SU-DHL-6 (cell line): ENCODE measurements around the gene LAMC3.
"Not testable (repeated sequence)": the region's sequence is repeated elsewhere in the genome, so short reads cannot be mapped to it uniquely, and the experiment has no call there.

Experiments
- H2AFZ ChIP-seq: fragments of 200-600 bp; sonication (generic); 2 replicates; pipeline ENCODE4 v1.6.1; 2014; ENCODE audit warnings: low read depth, mild to moderate bottlenecking, moderate library complexity, mixed read lengths, antibody characterized with exemption, low read length; ENCODE audit not compliant: severe bottlenecking
- H3F3A ChIP-seq: fragments of 200-600 bp; shearing (Covaris generic); 2 replicates; pipeline ENCODE4 v1.6.0; 2016; ENCODE audit warnings: antibody characterized with exemption, mild to moderate bottlenecking; ENCODE audit not compliant: insufficient read depth
- H3K27ac ChIP-seq: fragments of 200-600 bp; sonication (generic); 2 replicates; pipeline ENCODE4 v1.5.1; 2016; ENCODE audit warnings: low read depth, mild to moderate bottlenecking, low read length, moderate library complexity, mixed read lengths
- H3K27me3 ChIP-seq: fragments of 200-600 bp; sonication (generic), shearing (Covaris generic); 2 replicates; pipeline ENCODE4 v1.6.0; 2014; ENCODE audit warnings: mild to moderate bottlenecking, low read length
- H3K36me3 ChIP-seq: fragments of 200-600 bp; sonication (generic); 2 replicates; pipeline ENCODE4 v1.6.1; 2014; ENCODE audit warnings: mild to moderate bottlenecking, low read length, mixed read lengths
- H3K4me2 ChIP-seq: fragments of 300-600, 200-600 bp; shearing (Covaris generic), sonication (generic); 2 replicates; pipeline ENCODE4 v1.6.0; 2014; ENCODE audit warnings: low read length, low read depth, mild to moderate bottlenecking; ENCODE audit not compliant: poor library complexity, severe bottlenecking
- H3K4me3 ChIP-seq: fragments of 200-600 bp; sonication (generic); 2 replicates; pipeline ENCODE4 v1.5.1; 2014; ENCODE audit warnings: antibody characterized with exemption, low read length, mild to moderate bottlenecking, mixed read lengths; ENCODE audit not compliant: insufficient read depth, poor library complexity, severe bottlenecking
- H3K79me2 ChIP-seq: fragments of 200-600 bp; sonication (generic); 2 replicates; pipeline ENCODE4 v1.6.1; 2014; ENCODE audit warnings: mild to moderate bottlenecking, low read length, moderate library complexity; ENCODE audit not compliant: insufficient read depth
- H3K9ac ChIP-seq: fragments of 200-600 bp; sonication (generic); 2 replicates; pipeline ENCODE4 v1.7.0; 2014; ENCODE audit warnings: mild to moderate bottlenecking, low read length
- H3K9me2 ChIP-seq: fragments of 200-600 bp; sonication (generic); replicated peaks from 2 replicates; pipeline ENCODE4 v1.6.1; 2014; ENCODE audit warnings: low read length; ENCODE audit not compliant: insufficient read depth
- H3K9me3 ChIP-seq: fragments of 200-600 bp; sonication (generic); 2 replicates; pipeline ENCODE4 v1.6.1; 2014; ENCODE audit warnings: low read length, mixed read lengths; ENCODE audit not compliant: insufficient read depth
- H4K20me1 ChIP-seq: fragments of 200-600 bp; sonication (generic); 2 replicates; pipeline ENCODE4 v1.6.1; 2014; ENCODE audit warnings: low read depth, mild to moderate bottlenecking, antibody characterized with exemption, low read length, moderate library complexity, mixed read lengths
- EZH2phosphoT487 ChIP-seq: fragments of 200-600 bp; sonication (generic), shearing (Covaris generic); conservative IDR thresholded peaks from 2 replicates; pipeline ENCODE4 v1.6.1; 2018; ENCODE audit warnings: mild to moderate bottlenecking, antibody characterized with exemption, low read length, moderate library complexity, mixed read lengths
- TF ChIP-seq, protein P1 (sequence below): fragments of 200-600 bp; sonication (generic); IDR thresholded peaks from one replicate; pipeline ENCODE4 v1.5.1; 2017; ENCODE audit warnings: antibody characterized with exemption, mild to moderate bottlenecking, low read length, moderate library complexity; ENCODE audit not compliant: insufficient read depth, poor library complexity, severe bottlenecking

Gene LAMC3

DNA sequence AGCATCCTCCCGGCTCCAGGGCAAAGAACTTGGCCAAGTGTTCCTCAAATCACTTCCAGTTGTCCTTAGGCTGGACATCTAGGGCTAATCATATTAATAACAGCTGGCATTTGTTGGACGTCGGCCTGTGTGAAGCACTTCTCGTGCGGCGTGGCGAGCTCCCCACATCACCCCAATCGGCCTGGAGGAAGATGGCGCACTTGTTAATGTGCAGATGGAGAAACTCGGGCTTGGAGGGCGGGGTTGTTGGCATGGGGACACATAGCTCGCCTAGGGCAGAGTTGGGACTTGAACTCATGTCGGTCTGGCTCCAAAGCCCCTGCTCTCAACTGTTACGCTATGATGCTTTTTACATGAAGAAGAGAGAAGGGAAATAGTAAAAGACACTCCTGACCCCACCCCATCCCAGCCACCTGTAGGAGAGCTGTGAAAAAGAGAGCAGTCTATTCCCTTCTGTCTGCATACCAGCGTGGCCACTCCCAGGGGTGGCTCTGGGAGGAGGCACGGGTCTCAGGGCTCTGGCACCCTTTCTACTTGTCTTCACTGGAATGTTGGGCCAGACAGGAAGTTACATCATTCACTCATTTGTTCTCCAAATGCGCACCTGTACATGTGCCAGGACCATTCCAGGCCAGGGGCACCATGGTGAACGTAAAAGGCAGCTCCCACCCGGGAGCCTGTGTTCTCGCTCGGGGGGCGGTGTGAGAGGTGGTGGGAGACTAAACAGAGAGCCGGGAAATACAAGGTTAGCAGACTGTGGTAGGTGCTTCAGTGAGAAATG lies 103.6 kb downstream of the LAMC3 start:
- no peak overlapping the region for H3K4me2 ChIP-seq
- no peak overlapping the region for H3K4me3 ChIP-seq
- H3F3A ChIP-seq, result no peaks in the 10 kb centered on the region
- H3K9me2 ChIP-seq, result no peaks in the 10 kb centered on the region
- TF ChIP-seq EZH2phosphoT487, result no peak
- TF ChIP-seq, protein P1, sequence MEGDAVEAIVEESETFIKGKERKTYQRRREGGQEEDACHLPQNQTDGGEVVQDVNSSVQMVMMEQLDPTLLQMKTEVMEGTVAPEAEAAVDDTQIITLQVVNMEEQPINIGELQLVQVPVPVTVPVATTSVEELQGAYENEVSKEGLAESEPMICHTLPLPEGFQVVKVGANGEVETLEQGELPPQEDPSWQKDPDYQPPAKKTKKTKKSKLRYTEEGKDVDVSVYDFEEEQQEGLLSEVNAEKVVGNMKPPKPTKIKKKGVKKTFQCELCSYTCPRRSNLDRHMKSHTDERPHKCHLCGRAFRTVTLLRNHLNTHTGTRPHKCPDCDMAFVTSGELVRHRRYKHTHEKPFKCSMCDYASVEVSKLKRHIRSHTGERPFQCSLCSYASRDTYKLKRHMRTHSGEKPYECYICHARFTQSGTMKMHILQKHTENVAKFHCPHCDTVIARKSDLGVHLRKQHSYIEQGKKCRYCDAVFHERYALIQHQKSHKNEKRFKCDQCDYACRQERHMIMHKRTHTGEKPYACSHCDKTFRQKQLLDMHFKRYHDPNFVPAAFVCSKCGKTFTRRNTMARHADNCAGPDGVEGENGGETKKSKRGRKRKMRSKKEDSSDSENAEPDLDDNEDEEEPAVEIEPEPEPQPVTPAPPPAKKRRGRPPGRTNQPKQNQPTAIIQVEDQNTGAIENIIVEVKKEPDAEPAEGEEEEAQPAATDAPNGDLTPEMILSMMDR, result no peak
- H3K9me3 ChIP-seq, result no peaks in the 10 kb centered on the region
- H3K9ac ChIP-seq, result no peak overlapping the region
- no peaks in the 10 kb centered on the region for H3K27me3 ChIP-seq
- H3K36me3 ChIP-seq, result no peaks in the 10 kb centered on the region
- no peak overlapping the region for H3K27ac ChIP-seq
- no peak overlapping the region for H2AFZ ChIP-seq
- H4K20me1 ChIP-seq, result no peaks in the 10 kb centered on the region
- H3K79me2 ChIP-seq, result no peaks in the 10 kb centered on the region

DNA sequence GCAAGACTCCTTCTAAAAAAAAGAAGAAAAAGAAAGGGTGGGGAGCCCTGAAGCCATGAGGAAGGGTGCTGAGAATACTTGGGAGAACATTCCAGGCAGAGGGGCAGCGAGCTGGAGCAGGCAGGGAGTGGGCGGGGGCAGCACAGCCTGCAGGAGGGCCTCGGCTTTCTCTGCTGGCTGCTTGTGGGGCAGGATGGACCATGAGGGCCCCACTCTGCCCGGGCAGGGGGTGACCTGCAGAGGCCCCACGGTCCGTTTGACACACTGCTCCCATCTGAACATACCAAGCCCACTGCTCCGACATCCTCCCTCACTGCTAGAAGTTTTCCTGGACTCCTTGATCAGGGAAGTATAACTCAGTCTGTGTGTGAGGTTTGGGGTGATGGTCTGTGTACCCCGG lies 104.7 kb downstream of the LAMC3 start:
- H3K27me3 ChIP-seq, result no peaks in the 10 kb centered on the region
- H4K20me1 ChIP-seq, result no peaks in the 10 kb centered on the region
- H3K27ac ChIP-seq, result no peak overlapping the region
- no peak overlapping the region for H3K4me2 ChIP-seq
- H3K36me3 ChIP-seq, result no peaks in the 10 kb centered on the region
- H3K79me2 ChIP-seq, result no peaks in the 10 kb centered on the region
- no peak overlapping the region for H3K9ac ChIP-seq
- H2AFZ ChIP-seq, result no peak overlapping the region
- no peak for TF ChIP-seq EZH2phosphoT487
- TF ChIP-seq, protein P1, result no peak
- H3K9me3 ChIP-seq, result no peaks in the 10 kb centered on the region
- no peak overlapping the region for H3K4me3 ChIP-seq
- H3K9me2 ChIP-seq, result no peaks in the 10 kb centered on the region
- no peaks in the 10 kb centered on the region for H3F3A ChIP-seq

DNA sequence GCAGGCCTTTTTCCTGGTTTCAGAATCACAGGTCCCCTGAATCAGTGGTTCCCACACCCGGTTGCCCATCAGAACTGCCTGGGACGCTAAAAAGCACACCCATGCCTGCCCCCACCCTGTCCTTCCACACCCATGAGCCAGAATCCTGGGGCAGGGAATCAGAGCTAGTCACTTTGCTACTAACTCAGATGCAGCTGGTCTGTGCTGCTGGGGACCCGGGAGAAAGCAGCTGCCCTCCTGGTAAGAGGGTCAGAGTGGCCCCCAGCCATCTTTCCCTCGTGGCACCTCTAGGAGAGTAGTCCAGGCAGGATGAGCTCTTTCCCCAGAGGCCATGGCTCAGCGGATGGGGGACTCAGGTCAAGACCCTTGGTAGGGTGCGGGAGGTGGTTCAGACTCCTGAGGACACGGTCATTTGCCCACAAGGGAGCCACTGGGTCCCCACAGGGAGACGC lies 105.1 kb downstream of the LAMC3 start:
- Histone ChIP-seq H3K9me2 (no peaks in the 10 kb centered on the region), H3K9me3 (no peaks in the 10 kb centered on the region), H3K27me3 (no peaks in the 10 kb centered on the region), H3K27ac (no peak overlapping the region), H3K79me2 (no peaks in the 10 kb centered on the region), H3K36me3 (no peaks in the 10 kb centered on the region), H4K20me1 (no peaks in the 10 kb centered on the region), H3K4me2 (no peak overlapping the region), H3K9ac (no peak overlapping the region), H3K4me3 (no peak overlapping the region), H2AFZ (no peak overlapping the region), H3F3A (no peaks in the 10 kb centered on the region)
- TF ChIP-seq, protein P1, result no peak
- no peak for TF ChIP-seq EZH2phosphoT487

DNA sequence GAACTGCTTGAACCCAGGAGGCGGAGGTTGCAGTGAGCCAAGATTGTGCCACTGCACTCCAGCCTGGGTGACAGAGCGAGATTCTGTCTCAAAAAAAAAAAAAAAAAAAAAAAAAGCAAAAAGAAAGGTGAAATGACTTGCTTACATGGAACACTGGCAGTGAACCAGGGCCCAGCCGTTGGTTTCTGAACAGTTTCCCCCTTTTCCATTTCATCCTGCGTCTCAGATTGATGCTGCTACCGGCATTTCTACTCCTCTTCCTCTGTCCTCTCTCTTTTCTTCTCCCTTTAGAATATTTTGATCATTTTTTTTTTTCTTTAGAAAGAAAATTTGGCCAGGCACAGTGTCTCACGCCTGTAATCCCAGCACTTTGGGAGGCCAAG lies 106.4 kb downstream of the LAMC3 start:
- H4K20me1 ChIP-seq, H3K4me2 ChIP-seq, H2AFZ ChIP-seq, H3K9me2 ChIP-seq, H3K79me2 ChIP-seq, H3K27me3 ChIP-seq, H3K36me3 ChIP-seq, H3K9ac ChIP-seq, H3K9me3 ChIP-seq, H3K27ac ChIP-seq, H3F3A ChIP-seq, H3K4me3 ChIP-seq: not testable (repeated sequence)
